Measurements from ENCODE around the gene GYPA.
"Not testable (repeated sequence)": the region's sequence is repeated elsewhere in the genome, so short reads cannot be mapped to it uniquely, and the experiment has no call there.

- not testable (repeated sequence) for TF ChIP-seq CTCF, POLR2A (IDR thresholded peaks at IDR 0.05)
Measured at GRCh38 chr4:144080135-144080534, 60.4 kb downstream of the GYPA start.

Measured in uterus (tissue), 2 donors.